AG09319 (cell line): ENCODE results near the gene TXK.

Experiments
- DNase-seq: peaks from one replicate; pipeline ENCODE4 v3.0.0-alpha.2; 2010; ENCODE audit warnings: low read depth; ENCODE audit errors: extremely low read depth
- TF ChIP-seq, protein P1 (sequence below): IDR thresholded peaks from 2 replicates; pipeline ENCODE4 v1.5.1; 2011; ENCODE audit warnings: low read depth, mild to moderate bottlenecking, inconsistent platforms, low read length, moderate library complexity

TXK gene

DNA sequence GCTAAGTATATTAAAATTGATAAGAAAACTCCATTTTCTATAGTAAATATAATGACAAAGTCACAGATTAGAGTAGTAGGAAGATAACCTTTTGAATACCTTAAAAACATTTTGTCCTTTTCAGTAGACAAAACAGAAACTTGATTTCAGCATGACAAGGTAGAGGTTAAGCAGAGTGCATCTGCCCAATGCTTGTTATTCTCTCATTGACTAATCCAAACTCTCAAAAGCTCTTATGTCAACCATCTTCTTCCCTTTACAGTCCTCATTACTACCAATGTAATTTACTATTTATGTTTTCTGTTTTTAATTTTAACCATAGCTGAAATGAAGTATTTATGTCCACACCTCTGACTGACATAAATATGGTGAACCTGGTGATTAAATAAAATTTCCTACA is 106.4 kb downstream of the TXK start:
- TF ChIP-seq, protein P1, sequence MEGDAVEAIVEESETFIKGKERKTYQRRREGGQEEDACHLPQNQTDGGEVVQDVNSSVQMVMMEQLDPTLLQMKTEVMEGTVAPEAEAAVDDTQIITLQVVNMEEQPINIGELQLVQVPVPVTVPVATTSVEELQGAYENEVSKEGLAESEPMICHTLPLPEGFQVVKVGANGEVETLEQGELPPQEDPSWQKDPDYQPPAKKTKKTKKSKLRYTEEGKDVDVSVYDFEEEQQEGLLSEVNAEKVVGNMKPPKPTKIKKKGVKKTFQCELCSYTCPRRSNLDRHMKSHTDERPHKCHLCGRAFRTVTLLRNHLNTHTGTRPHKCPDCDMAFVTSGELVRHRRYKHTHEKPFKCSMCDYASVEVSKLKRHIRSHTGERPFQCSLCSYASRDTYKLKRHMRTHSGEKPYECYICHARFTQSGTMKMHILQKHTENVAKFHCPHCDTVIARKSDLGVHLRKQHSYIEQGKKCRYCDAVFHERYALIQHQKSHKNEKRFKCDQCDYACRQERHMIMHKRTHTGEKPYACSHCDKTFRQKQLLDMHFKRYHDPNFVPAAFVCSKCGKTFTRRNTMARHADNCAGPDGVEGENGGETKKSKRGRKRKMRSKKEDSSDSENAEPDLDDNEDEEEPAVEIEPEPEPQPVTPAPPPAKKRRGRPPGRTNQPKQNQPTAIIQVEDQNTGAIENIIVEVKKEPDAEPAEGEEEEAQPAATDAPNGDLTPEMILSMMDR = no peak

DNA sequence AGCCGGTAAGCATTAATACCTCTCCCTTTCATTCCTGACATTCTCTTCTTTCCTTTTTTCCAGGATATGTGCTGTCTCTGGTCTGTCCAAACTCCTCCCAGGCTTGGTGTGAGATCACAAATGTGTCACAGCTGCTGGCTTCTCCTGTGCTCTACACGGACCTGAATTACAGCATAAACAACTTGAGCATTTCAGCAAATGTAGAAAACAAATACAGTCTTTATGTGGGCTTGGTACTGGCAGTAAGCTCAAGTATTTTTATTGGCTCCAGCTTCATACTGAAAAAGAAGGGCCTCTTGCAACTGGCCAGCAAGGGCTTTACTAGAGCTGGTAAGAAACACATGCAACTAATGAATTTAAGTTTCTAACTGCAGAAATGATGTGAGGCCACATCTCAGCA is 109.0 kb downstream of the TXK start:
- DNase-seq = no peak

More for the DNA sequence above, 106.4 kb downstream of the TXK start:
- no peak for DNase-seq

DNA sequence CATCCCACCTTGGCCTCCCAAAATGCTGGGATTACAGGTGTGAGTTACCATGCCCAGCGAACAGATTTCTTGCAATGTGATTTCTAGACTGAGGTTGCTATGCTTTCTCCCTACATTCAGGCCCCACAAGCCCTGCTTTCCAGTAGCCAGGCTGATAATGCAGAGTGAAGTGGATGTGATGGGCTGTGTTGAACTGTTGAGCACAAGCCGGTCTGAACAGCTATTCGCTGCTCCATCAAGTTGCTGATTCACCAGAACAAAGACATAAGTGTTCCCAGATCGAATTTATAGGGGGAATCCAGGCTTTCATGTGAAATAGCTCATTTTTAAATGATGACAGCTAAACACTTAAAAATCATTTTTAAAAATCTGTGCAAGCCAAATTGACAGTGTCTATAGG is 109.5 kb downstream of the TXK start:
- no peak for DNase-seq
- TF ChIP-seq, protein P1 = no peak

More for the DNA sequence above, 109.0 kb downstream of the TXK start:
- TF ChIP-seq, protein P1 = no peak

DNA sequence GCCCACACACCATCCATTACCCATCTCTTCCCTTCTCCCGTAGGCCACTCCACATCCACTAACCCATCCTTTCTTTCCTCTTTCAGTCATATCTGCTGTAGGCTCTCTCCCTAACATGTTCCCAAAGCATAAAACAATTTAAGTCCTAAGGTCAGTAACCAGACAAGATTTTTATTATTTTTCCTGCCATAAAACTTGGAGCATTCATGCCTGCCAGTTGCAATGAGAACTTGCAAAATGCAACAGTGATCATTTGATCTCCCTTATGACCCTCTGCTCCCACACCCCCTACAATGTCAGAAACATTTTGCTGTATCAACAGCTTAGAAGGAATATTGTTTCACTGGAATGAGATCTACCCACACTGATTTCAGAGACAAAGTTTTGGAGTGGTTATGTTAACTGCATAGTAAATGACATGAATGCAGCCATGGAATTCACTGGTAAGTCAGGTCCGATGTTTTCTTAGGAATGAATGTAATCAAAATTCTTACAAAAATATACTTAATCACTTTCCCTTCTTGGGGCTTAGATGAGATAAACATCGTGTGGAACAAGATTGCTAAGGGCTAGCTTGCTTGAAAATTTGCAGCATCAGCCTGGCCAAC is 111.8 kb downstream of the TXK start:
- no peak for DNase-seq

DNA sequence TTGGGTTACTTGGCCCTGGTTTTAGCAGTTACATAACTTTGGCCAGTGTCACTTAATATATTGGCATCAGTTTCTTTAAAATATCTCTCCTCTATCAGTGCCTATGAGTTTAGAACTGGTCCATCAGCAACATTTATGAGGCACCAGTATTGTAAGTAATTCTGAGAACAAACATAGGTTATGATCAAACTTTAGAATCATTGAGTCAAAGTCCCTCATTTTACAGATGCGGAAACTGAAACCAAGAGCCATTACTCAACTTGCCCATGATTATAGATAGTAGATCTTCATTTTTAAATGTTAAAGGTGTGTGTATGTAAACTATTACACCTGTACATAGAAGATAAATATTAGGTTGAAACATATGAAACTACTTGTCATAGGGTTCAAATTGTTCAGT is 113.0 kb downstream of the TXK start:
- TF ChIP-seq, protein P1 = no peak
- DNase-seq = no peak

More for the DNA sequence above, 111.8 kb downstream of the TXK start:
- TF ChIP-seq, protein P1 = no peak

DNA sequence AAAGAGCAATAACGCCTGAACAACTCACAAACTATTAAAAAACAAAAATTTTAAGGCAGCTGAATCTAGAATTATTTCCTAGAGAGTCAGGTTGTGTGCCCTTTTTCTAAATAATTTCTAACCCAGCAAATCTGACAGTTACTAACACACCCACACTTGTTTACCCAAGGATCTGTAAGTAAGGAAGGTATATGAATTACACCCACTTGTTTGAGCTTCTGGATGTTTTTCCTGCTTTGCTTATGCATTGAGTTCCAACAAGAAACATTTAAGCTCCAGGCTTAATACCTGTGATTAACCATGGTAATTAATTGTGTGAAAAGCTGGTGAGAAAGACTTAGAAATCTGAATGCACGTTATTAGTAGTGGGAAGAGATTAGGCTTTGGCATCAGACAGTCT is 115.9 kb downstream of the TXK start:
- TF ChIP-seq, protein P1 = no peak
- DNase-seq = no peak

DNA sequence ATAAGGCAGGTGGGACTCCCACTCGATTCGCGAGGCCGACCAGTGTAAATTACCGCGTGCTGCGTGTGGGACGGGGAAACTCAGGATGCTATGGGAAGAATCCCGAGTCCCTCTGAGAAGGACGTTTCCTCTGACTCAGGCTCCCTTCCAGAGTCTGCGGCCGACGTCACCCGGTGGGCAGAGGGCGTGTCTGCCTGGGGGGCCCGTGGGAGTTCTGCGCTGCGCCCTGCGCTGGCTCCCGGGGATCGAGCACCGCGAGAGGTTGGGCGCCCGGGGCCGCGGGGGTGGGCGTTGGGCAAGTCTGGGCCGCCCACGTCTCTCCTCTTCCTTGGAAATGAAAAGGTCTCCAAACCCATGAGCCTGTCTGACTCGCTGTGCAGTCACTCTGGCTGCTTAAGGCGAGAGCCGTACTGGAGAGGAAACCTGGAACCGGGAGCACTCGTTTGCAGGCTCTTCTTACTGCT is 116.9 kb downstream of the TXK start:
- no peak for DNase-seq
- TF ChIP-seq, protein P1 = no peak
